HUES64 (cell line): ENCODE data around the gene MTF1.

Experiments
- H3K27ac ChIP-seq: 2 replicates; pipeline ENCODE4 v1.7.0; 2013; ENCODE audit warnings: low read depth, low read length, inconsistent platforms
- H3K27me3 ChIP-seq: 2 replicates; pipeline ENCODE4 v1.6.1; 2013; ENCODE audit warnings: mild to moderate bottlenecking, low read length; ENCODE audit not compliant: insufficient read depth
- H3K36me3 ChIP-seq: 2 replicates; pipeline ENCODE4 v1.6.1; 2013; ENCODE audit warnings: mild to moderate bottlenecking, low read length; ENCODE audit not compliant: insufficient read depth
- H3K4me1 ChIP-seq: 2 replicates; pipeline ENCODE4 v1.6.1; 2013; ENCODE audit warnings: mild to moderate bottlenecking, low read length, moderate library complexity; ENCODE audit not compliant: insufficient read depth
- H3K4me3 ChIP-seq: 2 replicates; pipeline ENCODE4 v1.5.1; 2013; ENCODE audit warnings: mild to moderate bottlenecking, low read length, moderate library complexity
- H3K9ac ChIP-seq: 2 replicates; pipeline ENCODE4 v1.6.1; 2013; ENCODE audit warnings: mild to moderate bottlenecking, low read depth, low read length
- H3K9me3 ChIP-seq: 2 replicates; pipeline ENCODE4 v1.6.1; 2013; ENCODE audit warnings: low read depth, low read length; ENCODE audit not compliant: insufficient read depth
- WGBS: fragments of 150-250, 120-280 bp; methylation state at CpG from one replicate; pipeline ENCODE4 v1.1.7; 2013; ENCODE audit warnings: missing lambda C conversion rate; 5-methylcytosine and 5-hydroxymethylcytosine counted together

MTF1 gene

GRCh38 chr1:37866491-37866890 lies 7.1 kb upstream of the MTF1 start:
- 75% methylated on average over 1 of the region's 1 CpG for WGBS
- Histone ChIP-seq H3K9ac (no peak overlapping the region), H3K27ac (no peak overlapping the region), H3K9me3 (no peaks in the 10 kb centered on the region), H3K4me3 (no peak overlapping the region), H3K27me3 (no peaks in the 10 kb centered on the region), H3K4me1 (no peaks in the 10 kb centered on the region), H3K36me3 (peaks cover 65% of the 10 kb centered on the region)

- Histone ChIP-seq H3K4me1 (no peaks in the 10 kb centered on the region), H3K4me3 (no peak overlapping the region), H3K27me3 (no peaks in the 10 kb centered on the region), H3K27ac (no peak overlapping the region), H3K9ac (no peak overlapping the region), H3K9me3 (no peaks in the 10 kb centered on the region), H3K36me3 (peaks cover 61% of the 10 kb centered on the region)
- 93% methylated on average over 6 of the region's 6 CpGs for WGBS
Measured at GRCh38 chr1:37865348-37866120, 6.1 kb upstream of the MTF1 start.

GRCh38 chr1:37862330-37862729 lies 2.9 kb upstream of the MTF1 start:
- Histone ChIP-seq H3K4me1 (no peaks in the 10 kb centered on the region), H3K9me3 (no peaks in the 10 kb centered on the region), H3K27me3 (no peaks in the 10 kb centered on the region), H3K27ac (no peak overlapping the region), H3K36me3 (peaks cover 44% of the 10 kb centered on the region), H3K9ac (no peak overlapping the region), H3K4me3 (no peak overlapping the region)
- WGBS = 94% methylated on average over 2 of the region's 3 CpGs

- Histone ChIP-seq H3K9ac (no peak overlapping the region), H3K4me3 (no peak overlapping the region), H3K27me3 (no peaks in the 10 kb centered on the region), H3K9me3 (no peaks in the 10 kb centered on the region), H3K36me3 (peaks cover 43% of the 10 kb centered on the region), H3K4me1 (no peaks in the 10 kb centered on the region), H3K27ac (no peak overlapping the region)
- 91% methylated on average over 4 of the region's 4 CpGs for WGBS
Measured at GRCh38 chr1:37861151-37861550, 1.8 kb upstream of the MTF1 start.

- H3K36me3 ChIP-seq = peaks cover 36% of the 10 kb centered on the region
- no peaks in the 10 kb centered on the region for H3K4me1 ChIP-seq
- H3K9ac ChIP-seq = peak overlapping the region; percentile 89
- peak overlapping the region; percentile 95 for H3K4me3 ChIP-seq
- no peaks in the 10 kb centered on the region for H3K27me3 ChIP-seq
- no peaks in the 10 kb centered on the region for H3K9me3 ChIP-seq
- H3K27ac ChIP-seq = peak overlapping the region; percentile 9; the same call in 1 of the 2 replicates
- WGBS = 44% methylated on average over 5 of the region's 5 CpGs
Measured at GRCh38 chr1:37860346-37860666, 914 bp upstream of the MTF1 start.

- WGBS = 5% methylated on average over 21 of the region's 21 CpGs
Measured at GRCh38 chr1:37858931-37859506, 373 bp downstream of the MTF1 start.

GRCh38 chr1:37854406-37854805 lies 5.0 kb downstream of the MTF1 start:
- 94% methylated on average over 6 of the region's 6 CpGs for WGBS
- peaks cover 32% of the 10 kb centered on the region for H3K36me3 ChIP-seq
- no peak overlapping the region for H3K4me3 ChIP-seq
- H3K9me3 ChIP-seq = no peaks in the 10 kb centered on the region
- H3K27ac ChIP-seq = no peak overlapping the region
- H3K9ac ChIP-seq = no peak overlapping the region
- H3K4me1 ChIP-seq = no peaks in the 10 kb centered on the region
- no peaks in the 10 kb centered on the region for H3K27me3 ChIP-seq

More at GRCh38 chr1:37858931-37859506, 373 bp downstream of the MTF1 start:
- H3K4me1 ChIP-seq = no peaks in the 10 kb centered on the region
- no peaks in the 10 kb centered on the region for H3K9me3 ChIP-seq
- H3K36me3 ChIP-seq = peaks cover 35% of the 10 kb centered on the region
- H3K27ac ChIP-seq = no peak overlapping the region; the same call in 1 of the 2 replicates
- no peaks in the 10 kb centered on the region for H3K27me3 ChIP-seq
- H3K9ac ChIP-seq = peak overlapping the region; percentile 74
- H3K4me3 ChIP-seq = peak overlapping the region; percentile 95

GRCh38 chr1:37853157-37853556 lies 6.2 kb downstream of the MTF1 start:
- no peak overlapping the region for H3K4me3 ChIP-seq
- peaks cover 39% of the 10 kb centered on the region for H3K36me3 ChIP-seq
- H3K9me3 ChIP-seq = no peaks in the 10 kb centered on the region
- H3K9ac ChIP-seq = no peak overlapping the region
- no peaks in the 10 kb centered on the region for H3K4me1 ChIP-seq
- no peak overlapping the region for H3K27ac ChIP-seq
- H3K27me3 ChIP-seq = no peaks in the 10 kb centered on the region

GRCh38 chr1:37851782-37852210 lies 7.6 kb downstream of the MTF1 start:
- H3K9me3 ChIP-seq = no peaks in the 10 kb centered on the region
- H3K36me3 ChIP-seq = peaks cover 31% of the 10 kb centered on the region
- H3K27me3 ChIP-seq = no peaks in the 10 kb centered on the region
- no peak overlapping the region for H3K9ac ChIP-seq
- WGBS = 91% methylated on average over 2 of the region's 2 CpGs
- no peak overlapping the region for H3K4me3 ChIP-seq
- H3K4me1 ChIP-seq = no peaks in the 10 kb centered on the region
- no peak overlapping the region for H3K27ac ChIP-seq

- no peaks in the 10 kb centered on the region for H3K9me3 ChIP-seq
- no peak overlapping the region for H3K9ac ChIP-seq
- no peak overlapping the region for H3K27ac ChIP-seq
- no peaks in the 10 kb centered on the region for H3K27me3 ChIP-seq
- no peaks in the 10 kb centered on the region for H3K4me1 ChIP-seq
- peaks cover 28% of the 10 kb centered on the region for H3K36me3 ChIP-seq
- no peak overlapping the region for H3K4me3 ChIP-seq
Measured at GRCh38 chr1:37851262-37851661, 8.1 kb downstream of the MTF1 start.

- 96% methylated on average over 5 of the region's 6 CpGs for WGBS
- H3K27me3 ChIP-seq = no peaks in the 10 kb centered on the region
- no peak overlapping the region for H3K9ac ChIP-seq
- peaks cover 28% of the 10 kb centered on the region for H3K36me3 ChIP-seq
- H3K27ac ChIP-seq = no peak overlapping the region
- no peak overlapping the region for H3K4me3 ChIP-seq
- no peaks in the 10 kb centered on the region for H3K9me3 ChIP-seq
- no peaks in the 10 kb centered on the region for H3K4me1 ChIP-seq
Measured at GRCh38 chr1:37850352-37850955, 8.9 kb downstream of the MTF1 start.
